ENCODE data around the gene CLCN6.

DNA sequence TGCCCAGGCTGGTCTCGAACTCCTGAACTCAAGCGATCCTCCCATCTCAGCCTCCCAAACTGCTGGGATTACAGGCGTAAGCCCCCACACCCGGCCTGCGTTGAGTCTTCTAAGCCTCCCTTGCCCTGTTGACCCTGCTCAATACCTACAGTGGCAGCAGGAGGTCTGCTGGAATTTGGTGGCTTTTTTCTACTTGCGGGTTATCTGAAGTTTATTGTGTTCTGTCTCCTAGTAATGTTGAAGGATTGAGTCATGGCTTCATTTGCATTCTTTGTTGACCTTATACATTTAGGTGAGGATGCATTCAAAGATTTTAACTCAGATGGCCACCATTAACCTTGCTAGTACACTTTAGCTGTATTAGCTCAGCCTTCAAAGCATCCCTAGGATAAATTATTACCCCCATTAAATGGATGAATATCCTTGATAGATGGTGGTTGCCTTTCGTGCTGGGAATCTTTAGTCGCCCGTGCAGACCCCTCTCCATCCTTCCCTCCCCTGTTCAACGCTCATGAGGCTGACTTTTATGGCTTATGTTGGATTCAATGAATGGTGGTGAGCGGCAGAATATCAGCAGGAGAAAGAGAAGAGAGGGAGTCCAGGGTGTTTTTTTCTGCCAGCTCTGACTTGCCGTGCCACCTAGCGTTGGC lies 62.5 kb downstream of the CLCN6 start:
- TF ChIP-seq, protein P1, sequence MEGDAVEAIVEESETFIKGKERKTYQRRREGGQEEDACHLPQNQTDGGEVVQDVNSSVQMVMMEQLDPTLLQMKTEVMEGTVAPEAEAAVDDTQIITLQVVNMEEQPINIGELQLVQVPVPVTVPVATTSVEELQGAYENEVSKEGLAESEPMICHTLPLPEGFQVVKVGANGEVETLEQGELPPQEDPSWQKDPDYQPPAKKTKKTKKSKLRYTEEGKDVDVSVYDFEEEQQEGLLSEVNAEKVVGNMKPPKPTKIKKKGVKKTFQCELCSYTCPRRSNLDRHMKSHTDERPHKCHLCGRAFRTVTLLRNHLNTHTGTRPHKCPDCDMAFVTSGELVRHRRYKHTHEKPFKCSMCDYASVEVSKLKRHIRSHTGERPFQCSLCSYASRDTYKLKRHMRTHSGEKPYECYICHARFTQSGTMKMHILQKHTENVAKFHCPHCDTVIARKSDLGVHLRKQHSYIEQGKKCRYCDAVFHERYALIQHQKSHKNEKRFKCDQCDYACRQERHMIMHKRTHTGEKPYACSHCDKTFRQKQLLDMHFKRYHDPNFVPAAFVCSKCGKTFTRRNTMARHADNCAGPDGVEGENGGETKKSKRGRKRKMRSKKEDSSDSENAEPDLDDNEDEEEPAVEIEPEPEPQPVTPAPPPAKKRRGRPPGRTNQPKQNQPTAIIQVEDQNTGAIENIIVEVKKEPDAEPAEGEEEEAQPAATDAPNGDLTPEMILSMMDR (IDR thresholded peaks at IDR 0.05; ENCODE audit: poor library complexity, severe bottlenecking) = no peak
- no peak for TF ChIP-seq EZH2 (IDR thresholded peaks at IDR 0.05; ENCODE audit: borderline replicate concordance, insufficient read depth, low read length, poor library complexity, severe bottlenecking)
- no peak for TF ChIP-seq TAF1 (IDR thresholded peaks at IDR 0.05; ENCODE audit: low read depth)
- TF ChIP-seq EP300 (conservative IDR thresholded peaks at IDR 0.05; ENCODE audit: poor library complexity, severe bottlenecking) = no peak
